Measurements from ENCODE around the gene INTS15.
"Not testable (repeated sequence)": the region's sequence is repeated elsewhere in the genome, so short reads cannot be mapped to it uniquely, and the experiment has no call there.

INTS15 gene

DNA sequence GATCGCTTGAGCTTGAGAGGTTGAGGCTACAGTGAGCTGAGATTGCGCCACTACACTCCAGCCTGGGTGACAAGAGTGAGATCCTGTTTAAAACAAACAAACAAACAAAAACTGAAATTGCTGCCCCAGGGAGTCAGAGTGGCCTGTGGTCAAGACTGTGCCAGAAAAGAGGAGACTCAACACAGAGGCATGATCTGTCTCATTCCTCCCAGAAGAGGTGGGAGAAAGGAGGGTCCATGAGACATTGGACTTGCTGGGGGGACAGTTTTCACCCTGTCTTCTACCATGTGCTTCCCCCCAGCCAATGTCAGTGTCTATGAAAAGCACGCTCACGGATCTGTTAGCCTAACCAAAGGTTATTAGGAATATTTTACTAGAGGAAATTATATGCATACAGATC is 28.8 kb downstream of the INTS15 start:
- DNase-seq (ENCODE audit: low spot score), result no peak

DNA sequence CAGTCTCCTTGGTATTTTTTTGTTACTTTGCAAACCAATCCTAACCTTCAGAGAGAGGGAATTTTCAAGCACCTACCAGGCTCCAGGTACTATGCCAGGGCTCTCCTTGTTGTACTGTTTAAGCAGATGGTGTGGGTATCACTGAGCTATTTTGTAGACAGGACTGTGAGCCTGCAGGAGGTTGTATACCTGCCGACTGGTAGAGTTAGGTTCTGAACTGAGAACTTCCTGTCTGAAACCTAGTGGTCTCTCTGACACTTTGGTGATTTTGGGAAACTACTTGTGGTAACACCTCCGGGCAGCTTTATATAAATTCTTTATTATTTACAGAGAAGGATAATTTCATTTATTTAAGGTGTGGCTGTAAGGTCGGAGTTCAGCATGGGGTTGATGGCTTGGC is 30.1 kb downstream of the INTS15 start:
- no peak for DNase-seq (ENCODE audit: low spot score)

DNA sequence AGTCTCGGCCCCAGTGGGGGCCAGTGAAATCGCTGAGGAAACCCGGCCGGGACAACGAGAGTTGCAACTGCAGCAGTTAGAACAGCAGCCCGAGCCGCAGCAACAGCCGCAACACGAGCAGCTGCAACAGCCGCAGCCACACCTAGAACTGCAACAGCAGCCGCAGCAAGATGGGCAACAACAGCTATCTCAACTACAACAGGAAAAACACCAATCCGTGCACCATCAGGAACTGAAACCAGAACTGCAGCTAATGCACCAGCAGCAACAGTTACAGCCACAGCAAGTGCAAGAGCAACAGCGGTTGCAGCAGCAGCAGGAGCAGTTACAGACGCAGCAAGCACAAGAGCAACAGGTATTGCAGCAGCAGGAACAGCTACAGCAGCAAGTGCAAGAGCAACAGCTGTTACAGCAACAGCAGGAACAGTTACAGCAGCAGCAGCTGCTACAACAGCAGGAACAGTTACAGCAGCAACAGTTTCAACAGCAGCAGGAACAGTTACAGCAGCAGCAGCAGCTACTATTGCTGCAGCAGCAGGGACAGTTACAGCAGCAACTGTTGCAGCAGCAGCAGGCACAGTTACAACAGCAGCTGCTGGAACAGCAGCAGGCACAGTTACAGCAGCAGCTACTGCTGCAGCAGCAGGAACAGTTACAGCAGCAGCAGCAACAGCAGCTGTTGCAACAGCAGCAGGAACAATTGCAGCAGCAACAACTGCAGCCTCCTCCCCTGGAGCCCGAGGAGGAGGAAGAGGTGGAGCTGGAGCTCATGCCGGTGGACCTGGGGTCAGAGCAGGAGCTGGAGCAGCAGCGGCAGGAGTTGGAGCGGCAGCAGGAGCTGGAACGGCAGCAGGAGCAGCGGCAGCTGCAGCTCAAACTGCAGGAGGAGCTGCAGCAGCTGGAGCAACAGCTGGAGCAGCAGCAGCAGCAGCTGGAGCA is 31.6 kb downstream of the INTS15 start:
- no peak for DNase-seq (ENCODE audit: low spot score)

DNA sequence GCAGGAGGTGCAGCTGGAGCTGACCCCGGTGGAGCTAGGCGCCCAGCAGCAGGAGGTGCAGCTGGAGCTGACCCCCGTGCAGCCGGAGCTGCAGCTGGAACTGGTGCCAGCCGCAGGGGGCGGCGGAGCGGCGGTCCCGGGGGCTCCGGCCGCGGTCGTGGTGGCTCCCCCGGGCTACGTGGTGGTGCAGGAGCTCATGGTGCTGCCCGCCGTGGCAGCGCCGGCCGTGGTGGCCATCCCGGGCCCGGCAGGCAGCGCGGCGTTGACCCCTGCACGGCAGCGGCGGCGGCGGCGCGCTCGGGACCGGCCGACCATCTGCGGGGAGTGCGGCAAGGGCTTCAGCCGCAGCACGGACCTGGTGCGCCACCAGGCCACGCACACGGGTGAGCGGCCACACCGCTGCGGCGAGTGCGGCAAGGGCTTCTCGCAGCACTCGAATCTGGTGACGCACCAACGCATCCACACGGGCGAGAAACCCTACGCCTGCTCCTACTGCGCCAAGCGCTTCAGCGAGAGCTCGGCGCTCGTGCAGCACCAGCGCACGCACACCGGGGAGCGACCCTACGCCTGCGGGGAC is 32.4 kb downstream of the INTS15 start:
- DNase-seq (ENCODE audit: low spot score), result no peak

DNA sequence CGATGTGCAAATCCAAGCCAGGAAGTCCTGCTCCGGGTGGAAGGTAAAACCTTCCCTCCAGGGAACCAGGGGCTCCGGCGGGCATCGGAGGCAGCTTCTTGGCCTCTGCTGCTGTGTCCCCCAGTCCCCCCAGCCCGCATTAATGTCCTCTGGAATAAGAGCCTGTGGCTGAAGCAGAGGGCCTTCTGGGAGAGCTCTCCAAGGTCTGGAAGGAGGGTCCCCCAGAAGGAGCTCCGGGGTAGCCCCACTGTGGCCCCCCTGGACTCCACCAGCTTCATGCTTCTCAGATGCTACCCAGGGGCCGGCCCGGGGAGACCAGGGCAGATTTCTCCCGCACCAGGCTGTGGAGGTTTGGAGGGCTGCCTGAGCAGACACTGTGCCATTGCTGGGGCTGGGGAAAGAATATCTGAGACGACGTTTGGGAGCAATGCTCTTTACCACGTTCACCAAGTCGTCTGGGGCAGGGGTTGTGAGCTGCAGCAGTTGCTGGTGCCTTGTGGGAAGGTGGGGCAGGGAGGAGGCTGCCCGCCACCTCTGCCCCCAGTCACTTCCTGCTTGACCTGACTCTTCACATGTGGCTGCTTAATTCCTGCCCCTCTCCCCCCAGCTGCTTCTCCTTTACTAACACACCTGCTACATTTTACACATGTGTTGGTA is 33.9 kb downstream of the INTS15 start:
- no peak for DNase-seq (ENCODE audit: low spot score)

DNA sequence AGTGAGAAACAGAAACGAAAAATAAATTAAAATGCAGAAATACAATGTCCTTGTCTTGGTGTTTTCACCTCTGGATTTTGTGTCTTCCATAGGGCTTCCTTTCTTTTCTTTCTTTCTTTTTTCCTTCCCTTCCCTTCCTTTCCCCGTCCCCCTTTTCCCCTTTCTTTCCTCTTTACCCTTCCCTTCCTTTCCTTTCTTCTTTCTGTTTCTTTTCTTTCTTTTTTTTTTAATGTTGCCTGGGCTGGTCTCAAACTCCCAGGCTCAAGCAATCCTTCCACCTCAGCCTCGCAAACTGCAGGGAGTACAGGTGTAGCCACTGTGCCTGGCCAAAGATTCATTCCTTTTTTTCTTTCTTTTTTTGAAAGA is 34.4 kb downstream of the INTS15 start:
- DNase-seq (ENCODE audit: low spot score), result no peak

DNA sequence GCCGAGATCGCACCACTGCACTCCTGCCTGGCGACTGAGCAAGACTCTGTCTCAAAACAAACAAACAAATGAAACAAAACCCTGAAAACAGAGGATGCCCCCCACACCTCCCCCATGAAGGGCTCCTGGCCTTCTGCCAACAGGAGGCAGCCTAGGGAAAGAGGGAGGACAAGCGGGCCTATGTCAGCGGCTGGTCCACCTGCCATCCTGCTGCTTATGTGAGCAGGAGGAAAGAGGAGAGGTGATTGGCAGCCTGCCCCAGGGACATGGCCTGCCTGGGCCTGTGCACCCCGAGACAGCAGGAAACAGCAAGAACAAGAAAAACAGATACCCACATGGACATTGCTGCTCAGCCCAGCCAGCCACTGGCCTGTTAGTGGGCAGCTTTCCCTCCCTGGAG is 38.2 kb downstream of the INTS15 start:
- no peak for DNase-seq (ENCODE audit: low spot score)

DNA sequence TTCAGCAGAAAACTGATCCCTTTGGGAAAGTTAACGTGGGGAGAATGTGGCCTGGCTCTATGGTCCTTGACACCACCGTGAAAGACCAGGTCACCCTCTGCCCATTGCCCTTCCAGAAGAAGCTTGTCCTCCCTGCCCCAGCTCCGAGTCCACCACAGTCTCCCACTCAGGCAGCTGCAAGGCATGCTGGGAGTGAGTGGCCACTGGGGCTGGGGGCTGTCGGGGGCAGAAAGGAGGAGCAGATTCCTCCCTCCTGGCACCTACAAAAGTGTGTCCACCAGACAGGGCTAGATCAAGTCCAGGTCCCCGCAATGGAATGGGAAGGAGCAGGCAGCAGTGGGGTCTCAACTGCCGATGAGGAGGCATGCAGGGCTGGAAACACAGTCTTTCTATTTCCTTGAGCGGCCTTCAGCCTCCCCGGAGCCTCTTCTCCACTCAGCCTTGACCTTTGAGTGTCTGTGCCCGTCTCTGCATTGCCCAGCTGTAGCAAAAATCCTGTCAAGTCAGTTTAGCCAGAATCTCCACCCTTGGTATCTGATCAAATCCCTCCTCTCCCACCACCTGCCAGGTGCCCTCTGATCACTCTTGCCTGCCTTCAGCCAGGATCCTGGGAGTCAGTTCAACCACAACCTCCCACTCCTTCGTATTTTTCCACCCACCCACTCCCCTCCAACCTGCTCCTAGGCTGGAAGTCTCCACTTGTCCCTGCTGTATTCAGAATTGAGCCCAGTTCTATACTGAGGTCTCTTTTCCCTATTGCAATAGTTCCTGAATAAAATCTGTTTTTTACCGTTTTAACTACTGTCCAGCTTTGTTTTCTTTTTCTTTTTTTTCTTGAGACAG is 40.4 kb downstream of the INTS15 start:
- DNase-seq (ENCODE audit: low spot score), result no peak

DNA sequence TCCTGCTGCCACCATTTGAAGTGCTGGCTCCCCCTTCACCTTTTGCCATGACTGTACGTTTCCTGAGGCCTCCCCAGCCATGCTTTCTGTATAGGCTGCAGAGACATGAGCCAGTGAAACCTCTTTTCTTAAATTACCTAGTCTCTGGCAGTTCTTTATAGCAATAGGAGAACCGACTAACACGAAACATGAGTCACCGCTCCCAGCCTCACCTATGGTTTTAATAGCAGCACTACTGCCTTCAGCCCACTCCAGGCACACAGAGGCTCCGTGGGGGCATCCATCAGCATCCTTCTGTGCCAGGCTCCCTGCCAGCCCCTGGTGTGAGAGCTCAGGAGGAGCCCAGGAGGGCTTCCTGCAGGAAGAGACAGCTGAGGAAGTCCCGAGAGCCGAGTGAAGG is 41.8 kb downstream of the INTS15 start:
- DNase-seq (ENCODE audit: low spot score), result no peak

DNA sequence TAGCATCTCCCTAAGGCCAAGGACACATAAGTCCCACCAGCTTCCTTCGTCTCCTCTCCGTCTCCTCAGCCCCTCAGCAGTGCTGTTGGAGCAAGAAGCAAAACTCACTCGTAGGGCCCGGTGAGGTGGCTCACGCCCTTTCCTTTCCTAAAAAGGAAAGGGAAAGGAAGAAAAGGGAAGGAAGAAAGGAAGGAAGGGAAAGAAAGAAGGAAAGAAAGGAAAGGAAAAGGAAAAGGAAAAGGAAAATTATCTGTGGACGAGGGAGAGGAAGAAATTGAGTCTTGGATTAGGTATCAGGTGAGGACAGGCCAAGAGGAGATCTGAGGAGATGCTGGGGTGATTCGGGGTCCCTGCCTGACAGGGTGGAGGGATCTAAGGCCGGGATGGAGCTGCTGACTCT is 44.2 kb downstream of the INTS15 start:
- DNase-seq (ENCODE audit: low spot score), result no peak

DNA sequence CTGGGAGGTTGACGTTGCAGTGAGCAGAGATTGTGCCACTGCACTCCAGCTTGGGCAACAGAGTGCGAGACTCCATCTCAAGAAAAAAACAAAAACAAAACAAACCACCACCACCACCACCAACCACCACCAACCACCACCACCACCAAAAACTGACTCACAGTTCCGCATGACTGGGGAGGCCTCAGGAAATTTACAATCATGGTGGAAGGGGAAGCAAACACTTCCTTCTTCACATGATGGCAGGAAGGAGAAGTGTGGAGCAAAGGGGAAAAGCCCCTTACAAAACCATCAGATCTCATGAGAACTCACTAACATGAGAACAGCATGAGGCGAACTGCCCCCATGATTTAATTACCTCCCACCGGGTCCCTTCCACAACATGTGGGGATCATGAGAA is 45.1 kb downstream of the INTS15 start:
- DNase-seq (ENCODE audit: low spot score), result not testable (repeated sequence)

DNA sequence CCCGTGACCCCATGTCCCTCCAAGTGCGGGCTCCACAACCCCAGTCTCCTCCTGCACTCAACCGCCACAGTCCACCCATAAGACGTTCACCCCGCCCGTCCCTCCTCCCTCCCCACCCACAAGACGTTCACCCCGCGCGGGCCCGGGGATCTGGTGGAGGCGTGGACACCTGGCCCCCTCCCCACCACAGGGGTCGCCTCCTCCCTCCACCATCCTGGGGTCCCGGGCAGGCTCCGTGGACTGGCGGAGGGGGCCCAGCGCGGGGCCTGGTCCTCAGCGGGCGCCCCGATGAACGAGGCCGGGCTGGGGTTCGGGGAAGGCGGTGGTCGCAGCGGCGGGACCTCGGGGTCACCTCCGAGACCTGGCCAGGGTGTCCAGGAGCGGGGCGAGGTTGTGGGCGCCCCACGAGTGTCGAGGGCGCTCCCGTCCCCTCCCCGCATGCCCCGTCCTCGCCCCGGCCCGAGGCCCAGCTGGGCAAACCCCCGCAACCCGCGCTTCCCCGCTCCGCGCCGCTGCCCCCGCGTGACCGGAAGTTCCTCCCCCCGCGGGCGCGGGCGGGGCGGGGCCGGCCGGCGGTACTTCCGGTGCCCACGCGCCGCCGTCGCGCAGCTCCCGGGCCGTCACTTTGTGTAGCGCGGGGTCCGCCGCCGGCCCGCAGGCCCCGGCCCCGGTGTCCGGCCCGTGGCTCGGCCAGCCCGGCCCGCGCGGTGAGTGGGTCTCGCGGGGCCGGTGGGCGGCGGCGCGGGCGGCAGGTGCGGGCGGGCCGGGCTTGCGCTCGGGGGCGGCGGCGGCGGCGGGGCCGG is 47.1 kb downstream of the INTS15 start, which contains the start of gene ZNF316:
TSS of gene ZNF316 (plus strand) at position 578 of the 803 bp plus-strand sequence. CDS start 5,092 bp downstream, outside the sequence.
- DNase-seq (ENCODE audit: low spot score), result peak; percentile 55

DNA sequence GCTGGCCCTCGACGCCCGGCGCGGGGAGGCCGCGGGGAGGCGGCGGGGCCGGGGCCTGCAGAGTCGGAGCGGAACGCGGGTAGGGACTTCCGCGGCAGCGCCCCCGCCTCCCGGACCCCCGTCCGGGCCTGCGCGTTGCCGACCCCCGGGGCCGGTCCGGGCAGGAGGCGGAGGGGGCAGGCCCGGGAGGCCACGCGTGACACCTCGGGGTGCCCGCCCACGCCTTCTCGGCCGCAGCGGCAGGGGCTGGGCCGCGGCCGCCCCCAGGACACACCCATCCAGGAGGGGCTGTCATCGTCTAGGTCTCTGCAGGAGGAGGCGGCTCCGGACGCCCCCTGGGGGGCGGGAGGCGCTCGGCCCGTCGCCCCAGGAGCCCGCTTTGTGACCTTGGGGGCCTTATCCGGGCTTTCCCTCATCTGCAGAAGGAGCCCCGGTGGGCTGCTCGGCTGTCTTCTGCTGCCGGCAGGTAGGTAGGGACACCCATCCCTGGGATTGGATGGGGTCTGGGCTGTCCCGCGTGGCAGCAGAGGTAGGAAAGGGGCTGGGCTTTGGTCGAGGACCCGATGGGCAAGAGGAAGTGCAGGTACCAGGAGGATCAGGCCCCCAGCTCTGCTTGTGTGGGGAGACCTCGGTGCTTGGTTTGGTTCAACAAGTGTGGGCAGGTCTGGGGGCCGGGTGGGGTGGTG is 47.9 kb downstream of the INTS15 start:
- peak; percentile 37 for DNase-seq (ENCODE audit: low spot score)

DNA sequence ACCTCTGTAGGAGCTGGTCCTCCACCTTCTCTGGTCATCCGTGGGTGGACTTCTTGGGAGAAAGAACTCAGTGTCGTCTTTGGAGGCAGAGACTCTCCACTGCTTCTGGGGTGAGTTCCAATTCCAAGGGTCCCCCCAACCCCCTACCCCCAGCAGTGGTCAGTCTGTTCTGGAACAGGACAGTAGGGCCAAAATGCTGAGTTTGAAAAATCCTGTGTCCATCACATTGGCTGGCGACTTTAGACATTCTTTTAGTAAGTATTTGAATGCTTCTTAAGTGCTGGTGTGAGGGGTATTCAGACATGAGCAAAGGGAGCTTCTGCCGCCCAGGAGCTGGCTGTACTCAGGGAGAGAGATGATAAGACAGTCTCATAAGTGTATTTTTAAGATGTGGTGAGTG is 49.2 kb downstream of the INTS15 start:
- no peak for DNase-seq (ENCODE audit: low spot score)

DNA sequence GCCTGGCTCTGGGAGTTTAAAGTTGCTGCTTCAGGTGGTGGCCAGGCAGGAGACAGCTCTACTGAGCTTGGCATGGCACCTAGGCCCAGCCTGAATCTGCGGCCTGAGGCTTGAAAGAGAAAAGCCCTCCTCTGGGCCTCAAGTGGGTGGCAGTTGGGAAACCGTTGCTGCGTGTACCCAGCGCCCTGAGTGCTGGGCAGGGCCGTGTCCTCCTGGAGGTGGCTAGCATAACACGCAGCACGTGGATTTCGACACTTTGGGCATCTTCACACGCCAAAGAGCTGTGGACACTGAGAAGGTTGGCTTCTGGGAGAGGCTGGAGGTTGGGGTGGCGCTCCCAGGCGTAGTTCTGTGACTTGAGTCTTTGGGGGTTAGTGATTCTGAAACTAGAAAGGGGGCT is 49.8 kb downstream of the INTS15 start:
- DNase-seq (ENCODE audit: low spot score), result no peak

DNA sequence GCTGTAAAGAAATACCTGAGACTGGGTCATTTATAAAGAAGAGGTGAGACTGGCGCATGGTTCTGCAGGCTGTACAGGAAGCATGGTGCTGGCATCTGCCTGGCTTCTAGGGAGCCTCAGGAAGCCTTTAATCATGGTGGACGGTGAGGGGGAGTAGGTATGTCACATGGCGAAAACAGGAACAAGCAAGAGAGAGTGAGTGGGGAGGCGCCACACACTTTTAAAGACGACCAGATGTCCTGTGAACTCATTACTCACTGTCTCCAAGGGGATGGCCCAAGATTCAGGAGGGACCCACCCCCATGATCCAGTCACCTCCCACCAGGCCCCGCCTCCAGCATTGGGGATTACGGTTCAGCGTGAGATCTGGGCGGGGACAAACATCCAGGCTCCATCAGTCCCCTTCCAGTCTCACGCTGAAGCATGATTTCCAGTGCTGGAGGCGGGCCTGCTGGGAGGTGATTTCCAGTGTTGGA is 50.5 kb downstream of the INTS15 start:
- DNase-seq (ENCODE audit: low spot score), result no peak

DNA sequence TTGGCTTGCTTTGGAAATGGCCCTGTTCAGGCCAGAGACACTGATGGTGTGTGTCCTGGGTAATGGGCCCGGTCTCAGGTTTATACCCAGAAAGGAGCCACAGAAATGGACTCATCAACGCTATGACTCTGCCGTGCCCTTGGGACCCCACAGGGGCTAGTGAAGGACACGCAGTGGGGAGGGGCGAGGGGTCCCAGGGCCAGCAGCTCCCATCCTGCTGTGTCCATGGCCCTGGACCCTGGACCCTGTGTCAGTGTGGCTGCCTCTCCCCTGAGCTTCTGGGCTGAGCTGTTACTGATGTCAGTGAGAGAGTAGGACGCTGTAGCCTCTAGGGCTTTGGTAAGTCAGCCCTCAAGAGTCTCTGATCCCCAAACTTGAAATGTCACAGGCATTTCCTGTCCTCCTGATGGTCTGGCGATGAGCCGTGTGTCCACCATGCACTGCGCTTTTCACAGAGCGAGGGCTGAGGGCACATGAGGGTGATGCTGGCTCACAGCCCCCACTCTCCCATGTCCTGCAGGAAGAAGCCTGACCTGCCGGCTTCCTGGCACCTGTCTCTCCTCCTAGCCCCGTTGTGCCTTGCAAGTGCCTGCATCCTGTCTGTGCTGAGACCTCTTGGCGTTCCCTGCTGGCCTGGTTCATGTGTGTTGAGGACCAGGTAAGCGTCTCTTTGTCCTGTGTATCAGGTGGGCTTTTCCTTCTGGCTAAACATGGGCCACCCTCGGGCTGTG is 51.6 kb downstream of the INTS15 start:
- no peak for DNase-seq (ENCODE audit: low spot score)

DNA sequence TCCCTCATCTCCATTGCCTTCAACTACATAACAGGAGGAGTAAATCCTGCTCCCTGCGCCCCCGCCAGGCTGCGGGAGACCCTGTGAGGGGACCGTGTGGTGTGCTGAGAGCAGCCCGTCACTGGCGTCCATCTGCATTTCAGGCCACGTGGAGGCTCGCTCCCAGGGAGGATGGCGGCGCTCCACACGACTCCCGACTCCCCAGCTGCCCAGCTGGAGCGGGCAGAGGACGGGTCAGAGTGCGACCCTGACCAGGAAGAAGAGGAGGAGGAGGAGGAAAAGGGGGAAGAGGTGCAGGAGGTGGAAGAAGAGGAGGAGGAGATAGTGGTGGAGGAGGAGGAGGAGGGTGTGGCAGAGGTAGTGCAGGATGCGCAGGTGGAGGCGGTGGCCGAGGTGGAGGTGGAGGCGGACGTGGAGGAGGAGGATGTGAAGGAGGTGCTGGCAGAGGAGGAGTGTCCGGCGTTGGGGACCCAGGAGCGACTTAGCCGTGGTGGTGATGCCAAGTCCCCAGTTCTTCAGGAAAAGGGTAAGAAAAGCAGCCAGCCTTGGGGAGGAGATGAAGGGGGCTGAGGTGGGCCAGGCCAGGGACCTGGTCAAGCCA is 52.5 kb downstream of the INTS15 start:
- DNase-seq (ENCODE audit: low spot score), result no peak

DNA sequence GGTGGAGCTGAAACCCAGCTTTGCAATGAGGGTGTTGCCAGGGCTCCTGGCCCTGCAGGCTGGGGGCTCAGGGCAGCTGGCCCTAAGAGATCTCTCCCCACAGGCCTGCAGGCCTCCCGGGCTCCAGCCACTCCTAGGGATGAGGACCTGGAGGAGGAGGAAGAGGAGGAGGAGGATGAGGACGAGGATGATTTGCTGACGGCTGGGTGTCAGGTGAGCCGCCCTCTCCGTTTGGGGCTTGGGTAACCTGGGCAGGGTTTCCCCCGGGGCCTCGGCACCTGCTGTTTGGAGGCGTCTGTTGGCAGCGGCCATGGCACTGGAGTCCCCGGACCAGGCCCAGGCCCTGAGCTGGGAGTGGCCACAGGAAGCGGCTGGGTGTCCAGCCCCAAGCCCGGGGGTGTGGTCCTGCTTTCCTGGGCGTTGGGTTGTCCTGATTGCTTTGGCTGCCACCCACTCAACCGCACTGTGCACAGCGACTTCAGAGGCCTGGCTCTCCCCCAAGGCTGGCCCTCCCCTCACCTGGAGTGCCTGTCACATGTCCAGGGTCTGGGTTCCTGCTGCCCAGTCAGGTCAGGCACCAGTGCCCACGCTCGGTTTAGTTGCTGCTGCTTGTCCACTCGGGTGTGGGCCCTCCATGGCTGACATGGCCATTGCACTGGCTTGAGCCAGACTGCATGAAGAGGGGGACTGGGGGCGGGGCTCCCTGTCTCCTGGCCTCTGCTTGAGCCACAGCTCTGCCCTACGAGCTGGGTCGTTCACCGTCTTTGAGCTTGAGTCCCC is 53.2 kb downstream of the INTS15 start:
- no peak for DNase-seq (ENCODE audit: low spot score)
